ENCODE data around the gene MBTPS2. TPM values are rescaled to one million over a fixed set of nuclear protein-coding genes. Genes with fewer than 3 reads are reported as not detected.

MBTPS2 gene
- total and polyA plus RNA-seq, 2 donors, result 2.4 to 2.7 TPM

- Histone ChIP-seq H3K27ac (ENCODE audit: low read depth in 1 of 2, low read length in 1 of 2) (no peak overlapping the region), H3K4me3 (ENCODE audit: low read length in 2 of 2) (no peak overlapping the region), H3K9me3 (ENCODE audit: control insufficient read depth in 2 of 2, insufficient read depth in 1 of 2, low read length in 1 of 2) (no peaks in the 10 kb centered on the region), H3K27me3 (ENCODE audit: control insufficient read depth in 2 of 2, insufficient read depth in 1 of 2, low read length in 1 of 2) (no peaks in the 10 kb centered on the region), H3K36me3 (ENCODE audit: control insufficient read depth in 2 of 2, insufficient read depth in 2 of 2, low read length in 1 of 2) (no peaks in the 10 kb centered on the region), H3K4me1 (ENCODE audit: control insufficient read depth in 2 of 2, insufficient read depth in 2 of 2, low read length in 2 of 2) (no peaks in the 10 kb centered on the region)
- no peak for DNase-seq (ENCODE audit: low read depth in 6 of 9, low spot score in 9 of 9)
- WGBS, result over 99% methylated on average over 4 of the region's 4 CpGs
Observed at GRCh38 chrX:21911481-21911880, 72.1 kb downstream of the MBTPS2 start.

- Histone ChIP-seq H3K27ac (ENCODE audit: low read depth in 1 of 2, low read length in 1 of 2) (no peak overlapping the region), H3K9me3 (ENCODE audit: control insufficient read depth in 2 of 2, insufficient read depth in 1 of 2, low read length in 1 of 2) (no peaks in the 10 kb centered on the region), H3K27me3 (ENCODE audit: control insufficient read depth in 2 of 2, insufficient read depth in 1 of 2, low read length in 1 of 2) (no peaks in the 10 kb centered on the region), H3K4me1 (ENCODE audit: control insufficient read depth in 2 of 2, insufficient read depth in 2 of 2, low read length in 2 of 2) (no peaks in the 10 kb centered on the region), H3K36me3 (ENCODE audit: control insufficient read depth in 2 of 2, insufficient read depth in 2 of 2, low read length in 1 of 2) (no peaks in the 10 kb centered on the region), H3K4me3 (ENCODE audit: low read length in 2 of 2) (no peak overlapping the region)
- WGBS, result 98% methylated on average over 1 of the region's 1 CpG
- no peak for DNase-seq (ENCODE audit: low read depth in 6 of 9, low spot score in 9 of 9)
Observed at GRCh38 chrX:21912220-21912619, 72.8 kb downstream of the MBTPS2 start.

- no peak for DNase-seq (ENCODE audit: low read depth in 6 of 9, low spot score in 9 of 9)
- H3K9me3 ChIP-seq (ENCODE audit: control insufficient read depth in 2 of 2, insufficient read depth in 1 of 2, low read length in 1 of 2), result no peaks in the 10 kb centered on the region
- no peaks in the 10 kb centered on the region for H3K36me3 ChIP-seq (ENCODE audit: control insufficient read depth in 2 of 2, insufficient read depth in 2 of 2, low read length in 1 of 2)
- no peaks in the 10 kb centered on the region for H3K27me3 ChIP-seq (ENCODE audit: control insufficient read depth in 2 of 2, insufficient read depth in 1 of 2, low read length in 1 of 2)
- H3K4me1 ChIP-seq (ENCODE audit: control insufficient read depth in 2 of 2, insufficient read depth in 2 of 2, low read length in 2 of 2), result no peaks in the 10 kb centered on the region
- WGBS, result 99% methylated on average over 4 of the region's 4 CpGs
- H3K27ac ChIP-seq (ENCODE audit: low read depth in 1 of 2, low read length in 1 of 2), result no peak overlapping the region
- H3K4me3 ChIP-seq (ENCODE audit: low read length in 2 of 2), result no peak overlapping the region
Observed at GRCh38 chrX:21912989-21913388, 73.6 kb downstream of the MBTPS2 start.

- DNase-seq (ENCODE audit: low read depth in 6 of 9, low spot score in 9 of 9), result no peak
- WGBS, result 87% methylated on average over 3 of the region's 3 CpGs
- H3K36me3 ChIP-seq (ENCODE audit: control insufficient read depth in 2 of 2, insufficient read depth in 2 of 2, low read length in 1 of 2), result no peaks in the 10 kb centered on the region
- H3K4me1 ChIP-seq (ENCODE audit: control insufficient read depth in 2 of 2, insufficient read depth in 2 of 2, low read length in 2 of 2), result no peaks in the 10 kb centered on the region
- no peaks in the 10 kb centered on the region for H3K9me3 ChIP-seq (ENCODE audit: control insufficient read depth in 2 of 2, insufficient read depth in 1 of 2, low read length in 1 of 2)
- no peaks in the 10 kb centered on the region for H3K27me3 ChIP-seq (ENCODE audit: control insufficient read depth in 2 of 2, insufficient read depth in 1 of 2, low read length in 1 of 2)
- H3K4me3 ChIP-seq (ENCODE audit: low read length in 2 of 2), result no peak overlapping the region
- H3K27ac ChIP-seq (ENCODE audit: low read depth in 1 of 2, low read length in 1 of 2), result no peak overlapping the region
Observed at GRCh38 chrX:21926116-21926515, 86.7 kb downstream of the MBTPS2 start.

- no peak for DNase-seq (ENCODE audit: low read depth in 6 of 9, low spot score in 9 of 9)
- Histone ChIP-seq H3K4me1 (ENCODE audit: control insufficient read depth in 2 of 2, insufficient read depth in 2 of 2, low read length in 2 of 2) (no peaks in the 10 kb centered on the region), H3K27ac (ENCODE audit: low read depth in 1 of 2, low read length in 1 of 2) (no peak overlapping the region), H3K27me3 (ENCODE audit: control insufficient read depth in 2 of 2, insufficient read depth in 1 of 2, low read length in 1 of 2) (no peaks in the 10 kb centered on the region), H3K4me3 (ENCODE audit: low read length in 2 of 2) (no peak overlapping the region), H3K9me3 (ENCODE audit: control insufficient read depth in 2 of 2, insufficient read depth in 1 of 2, low read length in 1 of 2) (no peaks in the 10 kb centered on the region), H3K36me3 (ENCODE audit: control insufficient read depth in 2 of 2, insufficient read depth in 2 of 2, low read length in 1 of 2) (no peaks in the 10 kb centered on the region)
- WGBS, result 92% methylated on average over 6 of the region's 6 CpGs
Observed at GRCh38 chrX:21926527-21927278, 87.3 kb downstream of the MBTPS2 start.

GRCh38 chrX:21929209-21929608, 89.8 kb downstream of the MBTPS2 start:
- no peak for DNase-seq (ENCODE audit: low read depth in 6 of 9, low spot score in 9 of 9)
- H3K27ac ChIP-seq (ENCODE audit: low read depth in 1 of 2, low read length in 1 of 2), result no peak overlapping the region
- no peaks in the 10 kb centered on the region for H3K4me1 ChIP-seq (ENCODE audit: control insufficient read depth in 2 of 2, insufficient read depth in 2 of 2, low read length in 2 of 2)
- WGBS, result 56% methylated on average over 4 of the region's 4 CpGs
- no peaks in the 10 kb centered on the region for H3K9me3 ChIP-seq (ENCODE audit: control insufficient read depth in 2 of 2, insufficient read depth in 1 of 2, low read length in 1 of 2)
- no peaks in the 10 kb centered on the region for H3K27me3 ChIP-seq (ENCODE audit: control insufficient read depth in 2 of 2, insufficient read depth in 1 of 2, low read length in 1 of 2)
- H3K4me3 ChIP-seq (ENCODE audit: low read length in 2 of 2), result no peak overlapping the region
- no peaks in the 10 kb centered on the region for H3K36me3 ChIP-seq (ENCODE audit: control insufficient read depth in 2 of 2, insufficient read depth in 2 of 2, low read length in 1 of 2)

- no peaks in the 10 kb centered on the region for H3K36me3 ChIP-seq (ENCODE audit: control insufficient read depth in 2 of 2, insufficient read depth in 2 of 2, low read length in 1 of 2)
- H3K27me3 ChIP-seq (ENCODE audit: control insufficient read depth in 2 of 2, insufficient read depth in 1 of 2, low read length in 1 of 2), result no peaks in the 10 kb centered on the region
- H3K9me3 ChIP-seq (ENCODE audit: control insufficient read depth in 2 of 2, insufficient read depth in 1 of 2, low read length in 1 of 2), result no peaks in the 10 kb centered on the region
- DNase-seq (ENCODE audit: low read depth in 6 of 9, low spot score in 9 of 9), result no peak
- no peaks in the 10 kb centered on the region for H3K4me1 ChIP-seq (ENCODE audit: control insufficient read depth in 2 of 2, insufficient read depth in 2 of 2, low read length in 2 of 2)
- 96% methylated on average over 1 of the region's 1 CpG for WGBS
- H3K27ac ChIP-seq (ENCODE audit: low read depth in 1 of 2, low read length in 1 of 2), result no peak overlapping the region
- no peak overlapping the region for H3K4me3 ChIP-seq (ENCODE audit: low read length in 2 of 2)
Observed at GRCh38 chrX:21930986-21931385, 91.6 kb downstream of the MBTPS2 start.

- no peak for DNase-seq (ENCODE audit: low read depth in 6 of 9, low spot score in 9 of 9)
- Histone ChIP-seq H3K27ac (ENCODE audit: low read depth in 1 of 2, low read length in 1 of 2) (no peak overlapping the region), H3K36me3 (ENCODE audit: control insufficient read depth in 2 of 2, insufficient read depth in 2 of 2, low read length in 1 of 2) (no peaks in the 10 kb centered on the region), H3K27me3 (ENCODE audit: control insufficient read depth in 2 of 2, insufficient read depth in 1 of 2, low read length in 1 of 2) (no peaks in the 10 kb centered on the region), H3K4me3 (ENCODE audit: low read length in 2 of 2) (no peak overlapping the region), H3K4me1 (ENCODE audit: control insufficient read depth in 2 of 2, insufficient read depth in 2 of 2, low read length in 2 of 2) (no peaks in the 10 kb centered on the region), H3K9me3 (ENCODE audit: control insufficient read depth in 2 of 2, insufficient read depth in 1 of 2, low read length in 1 of 2) (no peaks in the 10 kb centered on the region)
- WGBS, result 87% methylated on average over 11 of the region's 11 CpGs
Observed at GRCh38 chrX:21932292-21933002, 93.0 kb downstream of the MBTPS2 start.

GRCh38 chrX:21933077-21933476, 93.7 kb downstream of the MBTPS2 start:
- 96% methylated on average over 7 of the region's 7 CpGs for WGBS
- no peak for DNase-seq (ENCODE audit: low read depth in 6 of 9, low spot score in 9 of 9)
- Histone ChIP-seq H3K27me3 (ENCODE audit: control insufficient read depth in 2 of 2, insufficient read depth in 1 of 2, low read length in 1 of 2) (no peaks in the 10 kb centered on the region), H3K4me3 (ENCODE audit: low read length in 2 of 2) (no peak overlapping the region), H3K9me3 (ENCODE audit: control insufficient read depth in 2 of 2, insufficient read depth in 1 of 2, low read length in 1 of 2) (no peaks in the 10 kb centered on the region), H3K27ac (ENCODE audit: low read depth in 1 of 2, low read length in 1 of 2) (no peak overlapping the region), H3K4me1 (ENCODE audit: control insufficient read depth in 2 of 2, insufficient read depth in 2 of 2, low read length in 2 of 2) (no peaks in the 10 kb centered on the region), H3K36me3 (ENCODE audit: control insufficient read depth in 2 of 2, insufficient read depth in 2 of 2, low read length in 1 of 2) (no peaks in the 10 kb centered on the region)

All from thymus (tissue), 11 donors.